ENCODE results near the gene TBC1D16. TPM values are rescaled to one million over a fixed set of nuclear protein-coding genes. Genes with fewer than 3 reads are reported as not detected.

Gene TBC1D16
- total RNA-seq, 1 experiment from 2014 or later = 96.1 TPM

- TF ChIP-seq NR1H2 (CRISPR knock-in tag; IDR thresholded peaks at IDR 0.05) = no peak
- TF ChIP-seq RORB (CRISPR knock-in tag; IDR thresholded peaks at IDR 0.05) = no peak
- TF ChIP-seq FOXJ3 (CRISPR knock-in tag; IDR thresholded peaks at IDR 0.05; ENCODE audit: borderline replicate concordance) = no peak
- TF ChIP-seq NFYB (CRISPR knock-in tag; conservative IDR thresholded peaks at IDR 0.05; ENCODE audit: low read depth) = no peak
- TF ChIP-seq JAZF1 (CRISPR knock-in tag; IDR thresholded peaks at IDR 0.05) = no peak
- TF ChIP-seq MLX (CRISPR knock-in tag; IDR thresholded peaks at IDR 0.05) = no peak
- ChIA-PET POLR2A (no interaction called here), CTCF (no interaction called here)
- Mint-ChIP-seq H3K4me1 (peaks cover 29% of the 10 kb centered on the region), H3K27ac (no peak overlapping the region), H3K36me3 (peaks cover 28% of the 10 kb centered on the region), H3K9me3 (no peaks in the 10 kb centered on the region), H3K27me3 (ENCODE audit: low read depth) (no peaks in the 10 kb centered on the region), H3K4me3 (no peak overlapping the region)
- DNase-seq (ENCODE audit: low spot score) (peak; percentile 5), ATAC-seq (no peak)
Observed at GRCh38 chr17:79941088-79942010, 94.3 kb downstream of the TBC1D16 start.

- peak overlapping the region; percentile 83 for H3K27ac Mint-ChIP-seq
- CTCF ChIA-PET = interaction anchor here (1.2 kb wide), 1 partner anchor 17 kb away, joined by 4 read pairs; no protein-coding TSS in a partner anchor
- no peak overlapping the region for H3K4me3 Mint-ChIP-seq
- ATAC-seq (no peak), DNase-seq (ENCODE audit: low spot score) (peak; percentile 7)
- POLR2A ChIA-PET = interaction anchor here (0.6 kb wide), 1 partner anchor 10 kb away, joined by 10 read pairs; no protein-coding TSS in a partner anchor
- H3K27me3 Mint-ChIP-seq (ENCODE audit: low read depth) = no peaks in the 10 kb centered on the region
- H3K4me1 Mint-ChIP-seq = peaks cover 37% of the 10 kb centered on the region
- no peak for TF ChIP-seq MLX (CRISPR knock-in tag; IDR thresholded peaks at IDR 0.05)
- peaks cover 28% of the 10 kb centered on the region for H3K36me3 Mint-ChIP-seq
- no peaks in the 10 kb centered on the region for H3K9me3 Mint-ChIP-seq
Observed at GRCh38 chr17:79940459-79941087, 95.1 kb downstream of the TBC1D16 start.

- ChIA-PET POLR2A (interaction anchor here (0.6 kb wide), 1 partner anchor 9 kb away, joined by 10 read pairs; no protein-coding TSS in a partner anchor), CTCF (interaction anchor here (1.0 to 1.2 kb wide), 2 partner anchors 16 to 30 kb away, joined by 3 to 4 read pairs; no protein-coding TSS in a partner anchor)
Observed at GRCh38 chr17:79939755-79940458, 95.8 kb downstream of the TBC1D16 start.

GRCh38 chr17:79939094-79939435, 96.6 kb downstream of the TBC1D16 start:
- no peak for ATAC-seq
- peaks cover 24% of the 10 kb centered on the region for H3K36me3 Mint-ChIP-seq
- peaks cover 48% of the 10 kb centered on the region for H3K4me1 Mint-ChIP-seq
- POLR2A ChIA-PET = no interaction called here
- CTCF ChIA-PET = interaction anchor here (1.0 to 4.0 kb wide), 2 partner anchors 31 to 36 kb away, joined by 3 to 13 read pairs; no protein-coding TSS in a partner anchor
- peak overlapping the region; percentile 23; the same call in 1 of the 2 replicates for H3K27ac Mint-ChIP-seq
- TF ChIP-seq SP1 (CRISPR knock-in tag; conservative IDR thresholded peaks at IDR 0.05) = no peak
- TF ChIP-seq GRHL2 (CRISPR knock-in tag; IDR thresholded peaks at IDR 0.05; ENCODE audit: insufficient replicate concordance, severe bottlenecking) = no peak
- TF ChIP-seq HMGXB4 (CRISPR knock-in tag; IDR thresholded peaks at IDR 0.05) = no peak
- no peak for TF ChIP-seq ZNF219 (CRISPR knock-in tag; IDR thresholded peaks at IDR 0.05; ENCODE audit: borderline replicate concordance)
- no peak for TF ChIP-seq NFE2L1 (CRISPR knock-in tag; IDR thresholded peaks at IDR 0.05)
- TF ChIP-seq NR3C1 (CRISPR knock-in tag; conservative IDR thresholded peaks at IDR 0.05; ENCODE audit: low read depth) = no peak
- no peak for TF ChIP-seq ZNF423 (CRISPR knock-in tag; IDR thresholded peaks at IDR 0.05)
- TF ChIP-seq ETV6 (CRISPR knock-in tag; IDR thresholded peaks at IDR 0.05) = no peak
- no peak for TF ChIP-seq ZNF138 (CRISPR knock-in tag; conservative IDR thresholded peaks at IDR 0.05)
- no peak for TF ChIP-seq ZNF263 (CRISPR knock-in tag; IDR thresholded peaks at IDR 0.05; ENCODE audit: low read depth)
- no peak for TF ChIP-seq TEAD4 (CRISPR knock-in tag; IDR thresholded peaks at IDR 0.05)
- H3K9me3 Mint-ChIP-seq = no peaks in the 10 kb centered on the region
- no peak for DNase-seq (ENCODE audit: low spot score)
- no peak overlapping the region for H3K4me3 Mint-ChIP-seq
- no peaks in the 10 kb centered on the region for H3K27me3 Mint-ChIP-seq (ENCODE audit: low read depth)

More at GRCh38 chr17:79939755-79940458, 95.8 kb downstream of the TBC1D16 start:
- Mint-ChIP-seq H3K27me3 (ENCODE audit: low read depth) (no peaks in the 10 kb centered on the region), H3K27ac (peak overlapping the region; percentile 83), H3K4me1 (peaks cover 44% of the 10 kb centered on the region), H3K36me3 (peaks cover 28% of the 10 kb centered on the region), H3K4me3 (no peak overlapping the region), H3K9me3 (no peaks in the 10 kb centered on the region)
- ATAC-seq (no peak), DNase-seq (ENCODE audit: low spot score) (no peak)
- TF ChIP-seq ZNF416 (CRISPR knock-in tag; IDR thresholded peaks at IDR 0.05) = no peak
- no peak for TF ChIP-seq ZBTB43 (CRISPR knock-in tag; IDR thresholded peaks at IDR 0.05)
- no peak for TF ChIP-seq ZNF138 (CRISPR knock-in tag; conservative IDR thresholded peaks at IDR 0.05)
